Skin epidermis (tissue), 12 donors: ENCODE data around the gene SLC6A20.

ENCODE experiments used
- H3K27ac ChIP-seq, 21 experiments: fragments of 200-600 bp; sonication (generic) in 11 of 21; one replicate each; pipeline ENCODE4 v1.5.0; 2020; ENCODE audit warnings: mild to moderate bottlenecking in 3 of 21, inconsistent platforms in 2 of 21, moderate library complexity in 2 of 21
- H3K4me3 ChIP-seq, 7 experiments: fragments of 200-600 bp; sonication (generic) in 2 of 7; one replicate each; pipeline ENCODE4 v1.5.0; 2020; ENCODE audit warnings: inconsistent platforms in 2 of 7, mild to moderate bottlenecking in 2 of 7, moderate library complexity in 1 of 7

The SLC6A20 gene

GRCh38 chr3:45741247-45741646 lies 55.1 kb downstream of the SLC6A20 start:
- H3K4me3 ChIP-seq = no peak overlapping the region
- H3K27ac ChIP-seq = no peak overlapping the region

DNA sequence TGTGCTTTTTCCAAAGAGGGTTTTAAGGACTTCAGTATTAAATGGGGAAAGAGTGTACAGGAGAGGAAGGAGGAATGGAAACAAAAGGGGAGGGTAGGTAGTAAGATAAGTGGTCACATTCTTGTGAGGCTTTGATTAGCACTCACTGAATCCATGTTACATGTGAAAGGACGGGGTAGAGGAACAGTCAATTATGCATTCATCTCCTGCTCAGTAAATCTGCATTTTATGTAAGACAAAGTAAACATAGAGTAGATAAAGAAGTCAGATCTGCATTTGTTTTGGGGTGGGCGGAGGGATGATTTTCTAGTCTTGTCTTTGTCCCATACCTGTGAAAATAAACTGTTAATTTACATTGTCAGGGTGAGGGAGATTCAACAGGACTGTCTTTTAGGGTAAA lies 56.3 kb downstream of the SLC6A20 start:
- no peak overlapping the region for H3K4me3 ChIP-seq
- no peak overlapping the region for H3K27ac ChIP-seq

DNA sequence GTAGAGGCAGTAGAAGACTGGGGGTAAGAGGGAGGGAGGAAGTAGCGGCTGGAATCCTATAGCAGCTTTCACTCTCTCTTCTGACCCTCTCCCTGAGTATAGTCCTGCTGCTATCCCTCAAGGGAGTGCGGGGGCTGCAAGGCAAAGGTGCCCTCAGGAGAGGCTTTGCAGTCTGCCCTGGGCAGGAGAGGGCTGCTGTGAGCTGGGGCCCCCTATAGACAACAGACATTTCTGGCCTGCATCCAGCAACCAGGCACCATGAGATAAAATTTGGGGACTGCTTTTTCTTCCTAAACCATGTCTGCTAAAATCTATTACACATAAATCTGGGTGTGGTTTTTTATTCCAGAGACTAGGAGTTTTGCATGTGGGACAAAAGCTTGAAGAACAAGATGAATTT lies 59.1 kb downstream of the SLC6A20 start:
- H3K27ac ChIP-seq = no peak overlapping the region
- no peak overlapping the region for H3K4me3 ChIP-seq

- no peak overlapping the region for H3K27ac ChIP-seq
- H3K4me3 ChIP-seq = no peak overlapping the region
Measured at GRCh38 chr3:45736707-45737106, 59.6 kb downstream of the SLC6A20 start.

DNA sequence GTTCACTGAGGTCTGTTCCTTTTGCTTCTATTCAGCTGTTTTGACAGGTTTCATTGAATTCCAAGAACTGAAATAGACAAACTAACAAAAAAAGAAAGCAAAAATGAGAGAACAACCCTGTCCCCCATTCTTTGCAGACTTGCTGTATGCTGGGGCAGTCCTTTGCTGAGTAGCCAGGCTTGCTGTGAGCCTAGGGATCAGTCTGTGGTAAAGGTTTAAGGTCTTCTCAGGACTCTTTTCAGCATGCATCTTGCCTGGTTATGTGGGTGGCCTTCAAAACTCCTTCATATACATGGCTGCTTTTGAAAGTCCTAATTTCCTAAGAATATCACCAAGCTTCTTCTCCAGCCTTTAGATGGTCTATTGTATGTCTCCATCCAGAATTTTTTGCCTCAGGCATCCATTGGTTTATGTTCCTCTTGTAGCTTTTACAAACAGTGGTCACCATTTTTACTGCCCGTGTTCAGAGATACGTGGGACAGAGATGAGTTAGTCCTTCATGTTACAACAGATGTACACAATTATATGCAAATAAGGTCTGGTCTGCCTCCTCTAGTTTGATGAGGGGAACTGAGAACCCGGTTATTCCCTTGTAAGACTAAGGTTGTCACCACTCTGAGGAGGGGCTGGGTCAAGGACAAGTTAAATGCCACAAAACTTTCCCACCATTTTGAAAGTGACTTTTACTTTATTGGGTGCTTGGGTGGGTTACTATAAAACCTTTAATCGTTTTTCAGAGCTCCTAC lies 65.8 kb downstream of the SLC6A20 start:
- H3K4me3 ChIP-seq = no peak overlapping the region
- H3K27ac ChIP-seq = no peak overlapping the region

GRCh38 chr3:45729614-45730013 lies 66.7 kb downstream of the SLC6A20 start:
- Histone ChIP-seq H3K27ac (no peak overlapping the region), H3K4me3 (no peak overlapping the region)

GRCh38 chr3:45724911-45725310 lies 71.4 kb downstream of the SLC6A20 start:
- Histone ChIP-seq H3K4me3 (no peak overlapping the region), H3K27ac (no peak overlapping the region)

- Histone ChIP-seq H3K27ac (no peak overlapping the region), H3K4me3 (no peak overlapping the region)
Measured at GRCh38 chr3:45719655-45720487, 76.5 kb downstream of the SLC6A20 start.

- H3K4me3 ChIP-seq = no peak overlapping the region
- no peak overlapping the region for H3K27ac ChIP-seq
Measured at GRCh38 chr3:45716790-45717336, 79.5 kb downstream of the SLC6A20 start.

- no peak overlapping the region for H3K4me3 ChIP-seq
- no peak overlapping the region for H3K27ac ChIP-seq
Measured at GRCh38 chr3:45715945-45716344, 80.4 kb downstream of the SLC6A20 start.

- H3K27ac ChIP-seq = no peak overlapping the region
- no peak overlapping the region for H3K4me3 ChIP-seq
Measured at GRCh38 chr3:45712434-45713110, 83.8 kb downstream of the SLC6A20 start.

GRCh38 chr3:45711931-45712330 lies 84.4 kb downstream of the SLC6A20 start:
- H3K4me3 ChIP-seq = no peak overlapping the region
- H3K27ac ChIP-seq = no peak overlapping the region

GRCh38 chr3:45705839-45706808 lies 90.2 kb downstream of the SLC6A20 start:
- Histone ChIP-seq H3K27ac (no peak overlapping the region), H3K4me3 (no peak overlapping the region)
